Left renal pelvis (tissue), 4 donors: ENCODE results near the gene DQX1. TPM values are rescaled to one million over a fixed set of nuclear protein-coding genes. Genes with fewer than 3 reads are reported as not detected.
A peak's percentile ranks its signal among the peaks of the same experiment; 100 is the strongest.

ENCODE experiments used
- DNase-seq, 4 donors: peaks; one replicate each; pipeline ENCODE4 v3.0.0-alpha.2; 2013; ENCODE audit warnings: low read depth in 4 of 4, low spot score in 3 of 4
- polyA plus RNA-seq, 4 donors: library from polyadenylated mRNA; unstranded; fragments of 120-200 nt; gene quantifications; one replicate each; pipeline ENCODE4 v1.2.1, GENCODE V29; 2013; ENCODE audit not compliant: insufficient read length in 4 of 4

DQX1 gene
- polyA plus RNA-seq, 4 donors: 0.16 to 0.35 (median 0.29) TPM

DNA sequence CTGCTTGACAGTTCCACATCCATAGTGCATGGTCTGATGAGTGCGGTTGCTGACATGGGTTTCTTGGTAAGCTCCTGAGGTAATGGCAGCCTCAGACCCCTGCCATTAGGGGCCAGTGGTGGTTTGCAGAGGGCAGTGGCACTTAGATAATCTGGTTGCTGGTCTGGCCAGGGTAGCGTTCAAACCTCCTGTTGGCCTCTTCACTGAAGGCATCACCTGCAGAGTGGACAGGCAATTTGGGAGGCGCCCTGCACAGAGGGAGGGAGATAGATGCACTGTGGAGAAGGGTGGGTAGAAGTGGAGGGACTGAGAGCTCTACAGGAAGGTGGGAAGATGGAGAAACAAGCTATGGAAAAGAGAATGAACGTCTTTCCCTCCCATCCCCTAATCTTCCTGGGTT lies 7.4 kb upstream of the DQX1 start:
- no peak for DNase-seq

DNA sequence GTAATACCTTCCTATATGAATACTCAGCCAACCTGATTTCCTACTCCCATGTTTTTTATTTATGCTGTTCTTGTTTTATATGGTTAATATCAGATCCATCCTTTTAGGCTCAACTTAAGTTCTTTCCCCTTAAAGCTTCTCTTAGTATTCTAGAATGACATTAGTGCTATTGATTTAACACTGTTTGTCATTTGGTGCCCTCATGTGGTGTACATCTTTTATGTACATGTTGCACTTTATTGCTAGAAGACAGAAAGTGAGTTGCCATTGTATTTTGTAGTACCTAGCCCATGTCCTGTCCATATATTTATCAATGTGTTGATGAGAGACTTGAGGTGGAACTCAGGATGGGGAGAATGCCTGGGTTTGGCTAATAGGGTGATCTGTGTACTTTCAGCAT lies 6.2 kb upstream of the DQX1 start:
- no peak for DNase-seq

DNA sequence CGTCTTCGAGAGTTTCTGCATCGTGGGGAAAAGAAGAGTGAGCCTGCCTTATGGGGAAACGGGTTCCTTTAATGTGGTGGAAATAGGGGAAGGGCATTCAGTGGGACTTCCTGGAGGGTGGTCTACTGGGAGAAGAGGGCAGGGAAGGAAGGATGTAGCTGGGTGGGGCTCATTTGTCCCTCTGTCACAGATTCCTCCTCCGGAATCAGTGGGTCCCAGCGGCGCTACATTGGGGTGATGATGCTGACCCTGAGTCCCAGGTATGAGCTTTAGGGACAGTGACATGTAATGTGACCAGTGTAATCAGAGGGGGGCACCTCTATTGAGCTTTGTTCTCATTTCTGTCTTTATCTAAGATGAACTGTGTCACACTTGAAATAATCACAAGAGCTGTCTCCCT lies 5.6 kb upstream of the DQX1 start:
- no peak for DNase-seq

DNA sequence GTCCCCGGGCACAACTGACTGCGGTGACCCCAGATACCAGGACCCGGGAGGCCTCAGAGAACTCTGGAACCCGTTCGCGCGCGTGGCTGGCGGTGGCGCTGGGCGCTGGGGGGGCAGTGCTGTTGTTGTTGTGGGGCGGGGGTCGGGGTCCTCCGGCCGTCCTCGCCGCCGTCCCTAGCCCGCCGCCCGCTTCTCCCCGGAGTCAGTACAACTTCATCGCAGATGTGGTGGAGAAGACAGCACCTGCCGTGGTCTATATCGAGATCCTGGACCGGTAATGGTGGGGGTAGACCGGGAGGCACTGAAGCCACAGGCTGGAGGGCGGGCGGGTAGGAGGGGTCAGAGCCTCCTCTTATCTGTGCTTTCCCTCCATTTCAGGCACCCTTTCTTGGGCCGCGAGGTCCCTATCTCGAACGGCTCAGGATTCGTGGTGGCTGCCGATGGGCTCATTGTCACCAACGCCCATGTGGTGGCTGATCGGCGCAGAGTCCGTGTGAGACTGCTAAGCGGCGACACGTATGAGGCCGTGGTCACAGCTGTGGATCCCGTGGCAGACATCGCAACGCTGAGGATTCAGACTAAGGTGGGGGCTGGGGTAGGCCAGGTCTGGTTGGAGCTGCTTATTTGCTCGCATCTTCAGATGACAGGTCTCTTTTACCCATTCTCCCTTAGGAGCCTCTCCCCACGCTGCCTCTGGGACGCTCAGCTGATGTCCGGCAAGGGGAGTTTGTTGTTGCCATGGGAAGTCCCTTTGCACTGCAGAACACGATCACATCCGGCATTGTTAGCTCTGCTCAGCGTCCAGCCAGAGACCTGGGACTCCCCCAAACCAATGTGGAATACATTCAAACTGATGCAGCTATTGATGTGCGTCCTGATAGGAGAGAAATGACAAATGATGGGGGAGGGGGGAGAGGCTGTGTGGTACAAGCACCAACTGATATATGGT lies 4.5 kb upstream of the DQX1 start:
- DNase-seq: no peak

DNA sequence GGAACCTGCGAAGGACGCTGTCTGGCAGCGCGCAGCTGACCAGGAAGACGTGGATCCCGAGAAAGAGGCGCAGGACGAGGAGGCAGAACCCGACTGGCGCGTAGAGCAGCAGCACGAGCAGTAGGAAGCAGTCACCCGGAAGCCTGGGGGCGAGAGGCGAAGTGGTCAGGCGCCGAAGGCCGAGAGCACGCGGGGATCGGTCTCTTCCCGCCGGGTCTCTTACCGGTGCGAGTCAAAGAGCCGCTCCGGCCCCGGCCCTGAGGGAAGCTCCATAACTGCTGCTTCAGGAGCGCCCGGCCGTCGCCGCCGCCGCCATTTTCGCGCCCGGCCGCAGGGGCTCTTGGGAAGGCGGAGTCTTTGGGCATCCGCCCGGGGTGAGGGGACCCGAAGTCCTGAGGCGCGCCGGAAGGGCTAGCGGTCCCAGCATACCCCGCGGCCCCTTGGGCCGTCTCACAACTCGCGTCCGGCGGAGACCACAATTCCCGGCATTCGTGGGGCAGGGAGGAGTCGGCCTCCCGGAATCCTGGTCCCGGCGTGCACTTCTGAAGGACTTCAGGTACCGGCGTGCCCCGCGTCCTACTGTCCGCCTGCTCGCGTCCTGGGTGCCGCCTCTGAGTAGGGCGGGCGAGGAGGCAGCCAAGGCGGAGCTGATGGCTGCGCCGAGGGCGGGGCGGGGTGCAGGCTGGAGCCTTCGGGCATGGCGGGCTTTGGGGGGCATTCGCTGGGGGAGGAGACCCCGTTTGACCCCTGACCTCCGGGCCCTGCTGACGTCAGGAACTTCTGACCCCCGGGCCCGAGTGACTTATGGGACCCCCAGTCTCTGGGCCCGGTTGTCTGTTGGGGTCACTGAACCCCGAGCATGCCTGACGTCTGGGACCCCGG lies 3.6 kb upstream of the DQX1 start, which contains the start of the genes AUP1 and HTRA2:
AUP1 (minus strand) TSS at position 350 of the 882 bp plus-strand sequence; CDS start at position 273, 77 bp downstream.
HTRA2 (plus strand) TSS at position 577 of the 882 bp plus-strand sequence; CDS start at position 651, 74 bp downstream.
- peak; percentile 95 to 98 (median 98) for DNase-seq

DNA sequence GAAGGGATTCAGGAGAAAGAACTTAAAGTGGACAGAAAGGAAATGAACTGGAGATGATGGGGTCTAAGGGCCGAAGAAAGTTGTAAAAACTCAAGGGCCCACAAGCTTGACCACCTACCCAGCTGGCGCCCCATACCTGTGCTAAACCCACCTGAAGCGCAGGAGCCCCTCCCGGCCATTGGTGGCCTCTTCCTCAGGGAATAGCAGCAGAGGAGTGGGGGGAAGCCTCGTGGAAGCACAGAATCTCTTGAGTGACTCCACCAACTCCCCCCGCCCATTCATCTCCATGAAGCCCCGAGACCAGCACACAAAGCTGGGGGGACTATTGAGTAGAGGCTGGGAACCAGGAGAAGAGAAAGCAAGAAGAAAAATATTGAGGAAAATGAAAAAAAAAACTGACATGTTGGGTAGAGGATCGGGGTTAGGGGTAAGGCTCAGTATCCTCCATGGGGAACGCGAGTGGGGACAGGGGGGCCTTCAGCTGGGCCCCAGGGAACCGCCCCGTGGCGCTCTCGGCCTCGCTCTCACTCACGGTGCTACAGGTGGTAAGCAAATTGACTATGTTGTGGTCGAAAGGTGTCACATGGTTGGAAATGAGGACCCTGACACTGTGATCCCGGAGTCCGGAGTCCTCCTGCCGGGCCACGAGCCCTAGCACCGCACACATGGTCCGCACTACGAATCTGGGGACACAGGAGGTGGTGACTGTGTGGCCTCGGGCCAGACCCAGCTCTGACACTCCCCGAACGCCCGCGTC lies 2.7 kb upstream of the DQX1 start:
- DNase-seq: no peak

DNA sequence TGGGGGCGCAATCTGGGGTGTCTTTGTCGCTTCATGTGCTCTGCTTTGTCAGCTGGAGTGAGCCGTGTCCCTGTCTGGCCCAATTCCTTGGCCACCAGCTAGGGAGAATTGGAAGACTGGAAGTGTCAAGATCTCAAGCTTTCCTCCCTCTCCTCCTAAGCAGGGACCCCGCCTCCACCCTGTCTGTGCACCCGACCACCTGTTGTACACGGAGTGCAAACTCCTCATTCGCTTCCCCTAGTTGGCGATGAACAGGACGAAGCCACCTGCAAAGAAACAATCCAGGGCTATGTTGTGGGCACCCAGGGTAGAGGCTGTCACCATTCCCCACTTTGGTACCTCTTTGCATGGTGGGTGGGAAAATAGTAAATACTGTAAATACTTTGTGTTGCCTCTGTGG lies 1.7 kb upstream of the DQX1 start:
- no peak for DNase-seq

DNA sequence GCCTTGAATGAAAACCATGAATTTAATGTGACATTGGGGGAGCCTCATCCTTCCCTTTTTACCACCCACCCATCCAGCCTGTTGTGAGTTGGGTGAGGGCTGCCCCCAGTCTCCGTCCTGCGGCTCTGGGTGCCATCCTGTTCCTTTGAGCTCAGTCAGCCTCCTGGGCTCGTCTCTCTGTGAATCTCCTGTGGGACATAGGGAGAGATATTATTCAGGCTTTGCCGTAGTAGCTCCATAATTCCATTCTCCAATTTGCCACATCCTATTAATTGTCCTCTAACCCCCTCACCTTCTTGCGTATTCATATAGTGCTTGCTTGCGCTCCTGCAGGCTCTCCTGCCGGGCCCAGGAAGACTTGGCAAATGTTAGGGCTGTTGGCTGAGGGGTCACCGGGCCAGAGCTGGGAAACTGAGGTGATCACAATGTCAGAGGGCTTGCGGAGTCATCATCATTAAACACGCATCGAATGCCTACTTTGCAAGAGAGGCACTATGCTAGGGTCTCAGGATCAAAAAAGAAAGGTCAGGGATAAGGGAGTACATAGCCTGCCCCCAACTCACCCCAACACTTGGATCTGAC lies 709 bp upstream of the DQX1 start:
- no peak for DNase-seq

DNA sequence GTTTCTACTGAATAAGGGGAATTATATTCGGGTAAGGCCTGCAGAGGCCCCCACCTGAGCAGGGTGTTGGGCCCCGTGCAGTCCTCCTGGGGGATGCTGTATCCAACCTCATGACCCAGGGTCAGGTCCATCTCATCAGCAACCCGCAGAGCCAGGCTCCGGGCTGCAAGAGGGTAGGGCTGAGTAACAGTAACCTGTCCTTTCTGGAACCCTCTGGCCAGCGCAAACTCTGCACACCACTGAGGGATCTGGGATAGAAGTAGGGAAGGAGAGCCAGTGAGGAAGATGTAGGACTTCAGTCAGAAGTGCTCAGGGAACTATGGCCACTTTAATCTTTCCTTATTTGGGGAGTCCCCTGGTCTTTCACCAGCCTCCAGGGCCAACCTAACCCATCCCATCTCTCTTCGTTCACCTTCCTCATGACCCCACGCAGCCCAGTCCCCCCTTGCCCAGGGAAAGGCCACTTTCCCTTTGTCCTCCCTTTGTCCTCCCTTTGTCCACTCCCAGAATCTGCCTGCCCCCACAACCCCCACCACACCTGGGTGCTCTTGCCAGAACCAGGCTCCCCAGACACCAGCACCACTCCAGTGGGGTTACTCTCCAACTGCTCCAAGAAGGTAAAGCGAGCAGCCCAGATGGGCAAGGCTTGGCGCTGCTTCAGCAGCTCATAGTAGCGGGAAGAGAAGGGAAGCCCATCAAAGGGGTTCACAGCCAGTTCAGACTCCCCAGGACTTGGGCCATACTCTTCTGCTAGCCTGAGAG lies 895 bp downstream of the DQX1 start:
- no peak for DNase-seq

DNA sequence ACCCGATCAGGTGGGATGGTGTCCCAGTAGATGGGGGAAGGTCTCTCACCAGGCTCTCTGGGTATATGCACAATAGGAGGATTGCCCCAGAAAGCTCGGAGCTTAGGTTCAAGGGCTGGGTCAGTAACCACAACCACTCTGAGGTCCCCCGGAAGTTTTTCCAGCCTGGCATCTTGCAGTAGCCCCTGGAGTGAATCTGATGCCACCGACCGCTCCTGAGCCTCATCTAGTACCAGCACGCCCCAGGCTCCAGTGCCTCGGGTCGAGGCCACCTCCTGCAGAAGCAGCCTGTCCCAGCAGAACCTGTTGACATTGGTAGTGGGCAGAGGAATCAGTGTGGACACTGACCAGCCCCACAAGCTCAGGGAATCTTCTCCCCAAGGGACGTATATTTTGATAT lies 2.0 kb downstream of the DQX1 start:
- no peak for DNase-seq

DNA sequence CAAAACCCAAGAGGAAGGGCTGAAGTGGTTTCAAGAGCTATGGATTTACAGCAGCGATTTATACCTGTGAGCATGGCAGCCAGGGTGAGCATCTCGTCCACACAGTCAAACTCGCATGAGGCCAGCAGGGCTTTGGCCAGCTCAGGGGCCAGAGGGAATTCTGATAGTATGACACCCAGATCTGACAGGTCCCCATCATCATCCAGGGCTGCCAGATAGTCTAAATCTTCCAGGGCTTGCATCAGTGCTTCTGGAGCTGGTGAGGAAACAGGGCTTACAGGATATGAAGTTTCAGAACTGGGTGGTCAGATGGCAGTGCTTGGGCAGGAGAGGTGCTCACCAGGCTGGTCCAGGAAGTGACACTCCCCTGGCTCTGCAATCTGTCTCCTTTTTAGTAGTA lies 3.5 kb downstream of the DQX1 start:
- no peak for DNase-seq

DNA sequence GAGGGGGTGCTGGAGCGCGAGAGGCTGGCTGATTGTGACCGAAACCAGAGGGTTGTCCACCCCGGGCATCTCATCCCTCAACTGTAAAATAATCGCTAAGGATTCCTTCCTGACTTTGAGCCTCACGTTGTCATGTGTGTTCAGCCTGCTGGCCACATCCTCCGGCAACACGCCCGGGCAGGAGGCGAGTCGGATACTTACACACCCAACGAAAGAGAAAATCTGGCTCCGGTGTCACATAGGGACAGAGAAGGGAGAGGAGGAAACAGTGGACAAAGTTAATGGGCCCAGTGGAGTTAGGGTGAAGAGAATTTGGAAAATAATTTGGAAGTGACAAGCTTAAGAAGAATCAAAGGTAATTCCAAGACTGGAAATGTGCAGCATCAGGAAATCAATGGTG lies 9.4 kb downstream of the DQX1 start:
- DNase-seq: no peak

DNA sequence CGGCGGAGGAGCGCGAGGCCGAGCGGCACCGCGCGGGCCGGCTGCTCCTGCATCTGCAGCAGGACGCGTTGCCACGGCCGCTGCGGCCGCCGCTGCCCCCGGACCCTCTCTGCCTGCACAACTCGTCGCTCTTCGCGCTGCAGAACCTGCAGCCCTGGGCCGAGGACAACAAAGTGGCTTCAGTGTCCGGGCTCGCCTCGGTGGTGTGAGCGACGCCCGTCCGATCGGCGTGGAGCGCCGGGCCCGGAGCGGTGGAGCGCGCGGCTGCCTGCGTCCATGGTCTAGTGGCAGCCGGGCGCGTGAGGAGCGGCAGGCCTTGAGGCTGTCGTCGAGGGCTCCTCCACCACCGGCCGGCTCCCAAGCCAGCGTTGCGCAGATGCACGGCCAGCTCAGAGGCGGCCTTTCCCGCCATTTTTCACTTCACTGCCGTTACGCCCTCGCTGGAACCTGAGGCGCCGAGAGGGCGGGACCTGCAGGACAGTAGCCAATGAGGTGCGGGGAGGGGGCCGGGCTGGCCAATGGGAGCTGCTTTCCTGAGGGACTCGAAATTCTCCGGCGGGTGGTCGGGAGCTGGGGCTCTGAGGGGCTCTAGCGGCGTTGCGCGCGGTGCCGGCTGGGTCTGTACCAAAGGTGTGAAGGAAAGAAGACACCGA lies 9.9 kb downstream of the DQX1 start:
- no peak for DNase-seq

DNA sequence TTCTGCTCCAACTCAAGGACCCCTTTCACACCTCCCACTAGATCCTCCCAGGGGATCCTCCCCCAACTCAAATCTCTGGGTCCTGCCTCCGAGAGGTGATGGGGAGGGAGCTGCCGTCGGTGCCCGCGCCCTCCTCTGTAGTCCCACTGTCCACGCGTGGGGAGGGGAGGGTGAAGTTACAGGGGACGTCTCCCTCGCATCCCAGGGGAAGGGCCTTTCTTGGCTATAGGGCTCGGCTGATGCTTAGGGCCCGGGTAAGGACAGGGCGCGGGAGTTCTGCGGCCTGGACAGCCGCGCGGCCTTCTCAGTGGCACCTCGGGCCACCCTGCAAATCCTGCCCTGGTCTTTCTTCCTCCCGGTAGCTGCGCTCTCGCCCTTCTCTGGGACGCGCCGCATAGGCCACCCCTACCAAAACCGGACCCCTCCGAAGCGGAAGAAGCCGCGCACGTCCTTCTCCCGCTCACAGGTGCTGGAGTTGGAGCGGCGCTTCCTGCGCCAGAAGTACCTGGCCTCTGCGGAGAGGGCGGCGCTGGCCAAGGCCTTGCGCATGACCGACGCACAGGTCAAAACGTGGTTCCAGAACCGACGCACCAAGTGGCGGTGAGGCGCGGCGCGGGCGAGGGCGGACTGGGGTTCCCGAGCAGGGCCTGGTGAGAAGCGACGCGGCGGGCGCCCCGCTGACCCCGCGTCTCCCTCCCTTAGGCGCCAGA lies 10.6 kb downstream of the DQX1 start:
- no peak for DNase-seq

DNA sequence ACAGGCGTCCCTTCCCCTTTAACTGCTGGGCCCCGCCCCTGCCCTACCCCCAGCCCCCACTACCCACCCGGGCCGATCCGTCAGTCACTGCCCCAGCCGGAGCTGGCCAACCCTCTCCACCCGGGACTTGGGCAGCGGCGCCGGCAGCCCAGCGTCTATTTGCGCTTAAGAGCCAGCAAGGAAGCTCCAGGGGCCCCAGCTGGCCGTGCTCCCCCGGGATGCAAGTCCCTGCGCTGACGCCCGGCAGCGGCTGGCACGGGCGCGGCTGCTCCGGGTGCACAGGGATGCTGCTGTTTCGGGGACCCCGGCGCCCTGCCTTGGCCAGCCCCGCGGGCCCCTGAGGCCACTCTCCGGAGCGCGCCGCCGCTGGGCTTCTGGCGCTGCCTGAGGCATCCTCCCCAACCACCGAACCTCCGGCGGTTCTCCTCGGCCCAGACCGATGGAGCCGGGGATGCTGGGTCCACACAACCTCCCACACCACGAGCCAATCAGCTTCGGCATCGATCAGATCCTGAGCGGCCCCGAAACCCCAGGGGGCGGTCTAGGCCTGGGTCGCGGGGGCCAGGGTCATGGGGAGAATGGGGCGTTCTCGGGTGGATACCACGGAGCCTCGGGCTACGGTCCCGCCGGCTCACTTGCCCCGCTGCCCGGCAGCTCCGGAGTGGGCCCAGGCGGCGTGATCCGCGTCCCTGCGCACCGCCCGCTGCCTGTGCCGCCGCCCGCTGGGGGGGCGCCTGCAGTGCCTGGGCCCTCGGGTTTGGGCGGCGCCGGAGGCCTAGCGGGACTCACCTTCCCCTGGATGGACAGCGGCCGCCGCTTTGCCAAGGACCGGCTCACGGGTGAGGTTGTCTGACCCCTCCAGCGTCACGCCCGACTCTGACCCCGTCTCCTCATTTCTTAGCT lies 11.4 kb downstream of the DQX1 start, which contains the start of gene TLX2:
TLX2 (plus strand) TSS at position 83 of the 903 bp plus-strand sequence; CDS start at position 440, 357 bp downstream.
- DNase-seq: no peak

DNA sequence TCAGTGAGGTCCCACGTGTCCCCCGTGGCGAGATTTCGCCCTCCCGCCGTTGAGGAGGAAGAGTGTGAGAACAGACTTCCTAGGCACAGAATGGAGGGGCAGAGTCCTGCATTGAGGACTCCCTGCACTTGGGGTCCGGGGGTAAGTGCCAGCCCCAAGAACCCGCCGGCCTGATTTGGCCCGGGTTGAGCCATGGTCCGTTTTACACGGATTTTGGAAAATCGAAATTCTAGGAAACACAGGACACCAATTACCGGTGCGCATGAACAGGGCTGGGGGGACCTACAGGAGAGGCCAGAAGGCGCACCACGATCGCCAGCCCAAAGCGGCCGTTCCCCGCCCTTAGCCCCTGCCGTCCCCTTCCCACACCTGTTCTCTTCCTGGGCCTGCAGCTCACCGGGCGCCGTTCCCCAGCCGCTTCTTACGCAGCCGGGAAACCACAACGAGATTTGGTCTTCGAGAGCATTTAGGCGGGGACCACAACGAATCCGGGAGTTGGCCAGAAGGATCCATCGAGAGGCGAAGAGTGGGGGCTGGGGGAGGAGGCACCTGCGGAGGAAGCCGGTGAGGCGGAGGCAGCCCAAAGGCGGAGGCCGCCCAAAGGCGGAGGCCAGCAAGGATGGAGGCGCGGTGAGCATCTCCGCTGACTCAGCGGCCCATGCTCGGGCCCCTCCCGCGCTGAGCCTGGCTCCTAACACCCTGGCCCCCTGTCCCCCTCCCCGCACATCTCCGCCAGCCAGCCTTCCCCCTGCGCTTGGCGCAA lies 12.2 kb downstream of the DQX1 start:
- DNase-seq: no peak
